ENCODE results near the gene YWHAE.

Gene YWHAE

GRCh38 chr17:1374431-1375177 is 25.4 kb downstream of the YWHAE start:
- TF ChIP-seq Cebpa-rat (IDR thresholded peaks at IDR 0.05), result no peak
- Histone ChIP-seq H4K20me1 (peaks cover 100% of the 10 kb centered on the region in 11 experiments), H3K27me3 (no peaks in the 10 kb centered on the region), H3K9me3 (replicated peaks in 1 of 11) (no peaks in the 10 kb centered on the region), H3K36me3 (peaks cover 56 to 100% (median 88%) of the 10 kb centered on the region in 11 experiments), H3K27ac (no peak overlapping the region), H3K4me3 (no peak overlapping the region), H3K4me2 (peak overlapping the region in 6 of 11 experiments; percentile 1 to 58 (median 34); a peak in 2 of 22 replicates), H3K4me1 (peaks cover 76 to 100% (median 82%) of the 10 kb centered on the region in 10 experiments), H3K9ac (no peak overlapping the region)

- no peak for TF ChIP-seq Cebpa-rat (IDR thresholded peaks at IDR 0.05)
- H3K27ac ChIP-seq, result no peak overlapping the region
- no peak overlapping the region for H3K4me3 ChIP-seq
- H3K36me3 ChIP-seq, result peaks cover 51 to 100% (median 88%) of the 10 kb centered on the region in 11 experiments
- H3K9ac ChIP-seq, result no peak overlapping the region
- no peaks in the 10 kb centered on the region for H3K9me3 ChIP-seq (replicated peaks in 1 of 11)
- peaks cover 100% of the 10 kb centered on the region in 11 experiments for H4K20me1 ChIP-seq
- H3K4me2 ChIP-seq, result peak overlapping the region in 2 of 11 experiments; percentile 3 to 47; a peak in 2 of 22 replicates
- no peaks in the 10 kb centered on the region for H3K27me3 ChIP-seq
- peaks cover 74 to 100% (median 81%) of the 10 kb centered on the region in 10 experiments for H3K4me1 ChIP-seq
These were observed 26.2 kb downstream of the YWHAE start for GRCh38 chr17:1373707-1374237.

- H3K36me3 ChIP-seq, result peaks cover 49 to 100% (median 82%) of the 10 kb centered on the region in 11 experiments
- peak overlapping the region in 7 of 11 experiments; percentile 0 to 34 (median 5); a peak in 6 of 22 replicates for H3K4me2 ChIP-seq
- peaks cover 69 to 99% (median 79%) of the 10 kb centered on the region in 10 experiments for H3K4me1 ChIP-seq
- no peak overlapping the region for H3K4me3 ChIP-seq
- no peaks in the 10 kb centered on the region for H3K27me3 ChIP-seq
- H3K27ac ChIP-seq, result 0 out of 22 replicates have a peak overlapping the region, but pooled peaks of 2 of the 11 experiments have one; percentile 12 to 13
- peak overlapping the region in 4 of 11 experiments; percentile 11 to 42 (median 28); a peak in 2 of 22 replicates for H3K9ac ChIP-seq
- peaks cover 100% of the 10 kb centered on the region in 11 experiments for H4K20me1 ChIP-seq
- TF ChIP-seq Cebpa-rat (IDR thresholded peaks at IDR 0.05), result no peak
- no peaks in the 10 kb centered on the region for H3K9me3 ChIP-seq (replicated peaks in 1 of 11)
These were observed 27.4 kb downstream of the YWHAE start for GRCh38 chr17:1372618-1373017.

- no peak overlapping the region for H3K4me3 ChIP-seq
- H3K27ac ChIP-seq, result 0 out of 22 replicates have a peak overlapping the region, but pooled peaks of 2 of the 11 experiments have one; percentile 12 to 13
- peaks cover 48 to 100% (median 80%) of the 10 kb centered on the region in 11 experiments for H3K36me3 ChIP-seq
- no peaks in the 10 kb centered on the region for H3K27me3 ChIP-seq
- no peaks in the 10 kb centered on the region for H3K9me3 ChIP-seq (replicated peaks in 1 of 11)
- H4K20me1 ChIP-seq, result peaks cover 100% of the 10 kb centered on the region in 11 experiments
- H3K4me1 ChIP-seq, result peaks cover 68 to 99% (median 78%) of the 10 kb centered on the region in 10 experiments
- no peak for TF ChIP-seq Cebpa-rat (IDR thresholded peaks at IDR 0.05)
- peak overlapping the region in 7 of 11 experiments; percentile 0 to 34 (median 5); a peak in 5 of 22 replicates for H3K4me2 ChIP-seq
- H3K9ac ChIP-seq, result peak overlapping the region in 4 of 11 experiments; percentile 11 to 42 (median 28); a peak in 2 of 22 replicates
These were observed 28.0 kb downstream of the YWHAE start for GRCh38 chr17:1371893-1372590.

GRCh38 chr17:1368588-1368987 is 31.4 kb downstream of the YWHAE start:
- Histone ChIP-seq H3K4me1 (peaks cover 62 to 99% (median 83%) of the 10 kb centered on the region in 10 experiments), H3K36me3 (peaks cover 46 to 81% (median 70%) of the 10 kb centered on the region in 11 experiments), H3K4me2 (peak overlapping the region in 4 of 11 experiments; percentile 12 to 98 (median 54); a peak in 6 of 22 replicates), H3K27ac (no peak overlapping the region), H3K4me3 (no peak overlapping the region), H4K20me1 (peaks cover 81 to 100% (median 95%) of the 10 kb centered on the region in 11 experiments), H3K27me3 (no peaks in the 10 kb centered on the region), H3K9ac (peak overlapping the region in 1 of 11 experiments; percentile 33; a peak in 2 of 22 replicates), H3K9me3 (replicated peaks in 1 of 11) (no peaks in the 10 kb centered on the region)
- TF ChIP-seq Cebpa-rat (IDR thresholded peaks at IDR 0.05), result no peak

GRCh38 chr17:1367351-1367745 is 32.7 kb downstream of the YWHAE start:
- H3K9me3 ChIP-seq (replicated peaks in 1 of 11), result no peaks in the 10 kb centered on the region
- H4K20me1 ChIP-seq, result peaks cover 68 to 100% (median 88%) of the 10 kb centered on the region in 11 experiments
- H3K4me3 ChIP-seq, result no peak overlapping the region
- peak overlapping the region in 9 of 11 experiments; percentile 5 to 33 (median 15); a peak in 9 of 22 replicates for H3K9ac ChIP-seq
- H3K36me3 ChIP-seq, result peaks cover 34 to 68% (median 57%) of the 10 kb centered on the region in 11 experiments
- TF ChIP-seq Cebpa-rat (IDR thresholded peaks at IDR 0.05), result no peak
- H3K27me3 ChIP-seq, result no peaks in the 10 kb centered on the region
- peak overlapping the region in 6 of 11 experiments; percentile 12 to 98 (median 28); a peak in 11 of 22 replicates for H3K4me2 ChIP-seq
- peaks cover 63 to 99% (median 80%) of the 10 kb centered on the region in 10 experiments for H3K4me1 ChIP-seq
- peak overlapping the region in 8 of 11 experiments; percentile 5 to 97 (median 36); a peak in 10 of 22 replicates for H3K27ac ChIP-seq

- peak overlapping the region in 7 of 11 experiments; percentile 94 to 99 (median 96); a peak in 13 of 22 replicates for H3K27ac ChIP-seq
- H3K36me3 ChIP-seq, result peaks cover 24 to 63% (median 49%) of the 10 kb centered on the region in 11 experiments
- no peak overlapping the region for H3K4me3 ChIP-seq
- H3K9me3 ChIP-seq (replicated peaks in 1 of 11), result no peaks in the 10 kb centered on the region
- no peaks in the 10 kb centered on the region for H3K27me3 ChIP-seq
- peak overlapping the region in 5 of 11 experiments; percentile 75 to 90 (median 83); a peak in 6 of 22 replicates for H3K9ac ChIP-seq
- peaks cover 64 to 99% (median 80%) of the 10 kb centered on the region in 10 experiments for H3K4me1 ChIP-seq
- H3K4me2 ChIP-seq, result peak overlapping the region; percentile 37 to 100 (median 87); a peak in 18 of 22 replicates
- H4K20me1 ChIP-seq, result peaks cover 57 to 100% (median 83%) of the 10 kb centered on the region in 11 experiments
- no peak for TF ChIP-seq Cebpa-rat (IDR thresholded peaks at IDR 0.05)
These were observed 33.8 kb downstream of the YWHAE start for GRCh38 chr17:1366234-1366633.

GRCh38 chr17:1365445-1366039 is 34.5 kb downstream of the YWHAE start:
- H3K4me2 ChIP-seq, result peak overlapping the region; percentile 68 to 100 (median 90)
- no peaks in the 10 kb centered on the region for H3K9me3 ChIP-seq (replicated peaks in 1 of 11)
- peaks cover 23 to 63% (median 48%) of the 10 kb centered on the region in 11 experiments; a peak in 21 of 22 replicates for H3K36me3 ChIP-seq
- no peaks in the 10 kb centered on the region for H3K27me3 ChIP-seq
- peak overlapping the region in 10 of 11 experiments; percentile 17 to 99 (median 95); a peak in 19 of 22 replicates for H3K27ac ChIP-seq
- no peak overlapping the region for H3K4me3 ChIP-seq
- TF ChIP-seq Cebpa-rat (IDR thresholded peaks at IDR 0.05), result no peak
- H3K4me1 ChIP-seq, result peaks cover 70 to 99% (median 82%) of the 10 kb centered on the region in 10 experiments
- H3K9ac ChIP-seq, result peak overlapping the region in 10 of 11 experiments; percentile 38 to 90 (median 82); a peak in 17 of 22 replicates
- peaks cover 50 to 100% (median 83%) of the 10 kb centered on the region in 11 experiments for H4K20me1 ChIP-seq

Measured in BLaER1 treated with 17β-estradiol and CSF1 and Interleukin-3, amounts not matched to agents 10 nM and 100 nM (cell line).